ENCODE measurements around the gene GNA12. TPM values are rescaled to one million over a fixed set of nuclear protein-coding genes. Genes with fewer than 3 reads are reported as not detected.

GNA12 gene
- total RNA-seq, 1 donor from 2014 or later, result 54.6 TPM

GRCh38 chr7:2886900-2887299 lies 42.8 kb upstream of the GNA12 start:
- DNase-seq (no peak), ATAC-seq (ENCODE audit: low read depth) (peak; percentile 88)
- Mint-ChIP-seq H3K4me1 (peaks cover 7% of the 10 kb centered on the region), H3K4me3 (no peak overlapping the region), H3K27me3 (no peaks in the 10 kb centered on the region), H3K36me3 (ENCODE audit: low read depth) (no peaks in the 10 kb centered on the region), H3K27ac (no peak overlapping the region), H3K9me3 (no peaks in the 10 kb centered on the region)
- TF ChIP-seq, protein P1, sequence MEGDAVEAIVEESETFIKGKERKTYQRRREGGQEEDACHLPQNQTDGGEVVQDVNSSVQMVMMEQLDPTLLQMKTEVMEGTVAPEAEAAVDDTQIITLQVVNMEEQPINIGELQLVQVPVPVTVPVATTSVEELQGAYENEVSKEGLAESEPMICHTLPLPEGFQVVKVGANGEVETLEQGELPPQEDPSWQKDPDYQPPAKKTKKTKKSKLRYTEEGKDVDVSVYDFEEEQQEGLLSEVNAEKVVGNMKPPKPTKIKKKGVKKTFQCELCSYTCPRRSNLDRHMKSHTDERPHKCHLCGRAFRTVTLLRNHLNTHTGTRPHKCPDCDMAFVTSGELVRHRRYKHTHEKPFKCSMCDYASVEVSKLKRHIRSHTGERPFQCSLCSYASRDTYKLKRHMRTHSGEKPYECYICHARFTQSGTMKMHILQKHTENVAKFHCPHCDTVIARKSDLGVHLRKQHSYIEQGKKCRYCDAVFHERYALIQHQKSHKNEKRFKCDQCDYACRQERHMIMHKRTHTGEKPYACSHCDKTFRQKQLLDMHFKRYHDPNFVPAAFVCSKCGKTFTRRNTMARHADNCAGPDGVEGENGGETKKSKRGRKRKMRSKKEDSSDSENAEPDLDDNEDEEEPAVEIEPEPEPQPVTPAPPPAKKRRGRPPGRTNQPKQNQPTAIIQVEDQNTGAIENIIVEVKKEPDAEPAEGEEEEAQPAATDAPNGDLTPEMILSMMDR (IDR thresholded peaks at IDR 0.05), result no peak
- ChIA-PET POLR2A (no interaction called here), CTCF (interaction anchor here (0.7 to 1.7 kb wide), 6 partner anchors 16 to 787 kb away, joined by 3 to 15 read pairs (median 4); no protein-coding TSS in a partner anchor)
- intact Hi-C loops (cut with micrococcal nuclease), result loop anchor here (1.0 to 5.0 kb wide), 5 partner anchors 157 to 835 kb away; no protein-coding TSS in a partner anchor

- no peak for DNase-seq
- H3K36me3 Mint-ChIP-seq (ENCODE audit: low read depth), result no peaks in the 10 kb centered on the region
- no peaks in the 10 kb centered on the region for H3K9me3 Mint-ChIP-seq
- H3K27ac Mint-ChIP-seq, result no peak overlapping the region
- no peak overlapping the region for H3K4me3 Mint-ChIP-seq
- H3K27me3 Mint-ChIP-seq, result no peaks in the 10 kb centered on the region
- intact Hi-C loops (cut with micrococcal nuclease), result loop anchor here (5.0 kb wide), 1 partner anchor 836 kb away; no protein-coding TSS in a partner anchor
- peaks cover 7% of the 10 kb centered on the region for H3K4me1 Mint-ChIP-seq
- TF ChIP-seq, protein P1 (IDR thresholded peaks at IDR 0.05), result no peak
- ATAC-seq (ENCODE audit: low read depth), result no peak
- ChIA-PET CTCF (interaction anchor here (0.7 to 1.7 kb wide), 6 partner anchors 16 to 787 kb away, joined by 3 to 15 read pairs (median 4); no protein-coding TSS in a partner anchor), POLR2A (no interaction called here)
These were observed 42.3 kb upstream of the GNA12 start for GRCh38 chr7:2886391-2886790.

- ATAC-seq (ENCODE audit: low read depth), result no peak
- no peaks in the 10 kb centered on the region for H3K9me3 Mint-ChIP-seq
- TF ChIP-seq, protein P1 (IDR thresholded peaks at IDR 0.05), result no peak
- H3K4me1 Mint-ChIP-seq, result peaks cover 6% of the 10 kb centered on the region
- ChIA-PET CTCF (no interaction called here), POLR2A (no interaction called here)
- no peak for DNase-seq
- H3K4me3 Mint-ChIP-seq, result no peak overlapping the region
- no peak overlapping the region for H3K27ac Mint-ChIP-seq
- intact Hi-C loops (cut with micrococcal nuclease), result no loop called here
- H3K36me3 Mint-ChIP-seq (ENCODE audit: low read depth), result no peaks in the 10 kb centered on the region
- H3K27me3 Mint-ChIP-seq, result no peaks in the 10 kb centered on the region
These were observed 40.1 kb upstream of the GNA12 start for GRCh38 chr7:2884161-2884560.

DNA sequence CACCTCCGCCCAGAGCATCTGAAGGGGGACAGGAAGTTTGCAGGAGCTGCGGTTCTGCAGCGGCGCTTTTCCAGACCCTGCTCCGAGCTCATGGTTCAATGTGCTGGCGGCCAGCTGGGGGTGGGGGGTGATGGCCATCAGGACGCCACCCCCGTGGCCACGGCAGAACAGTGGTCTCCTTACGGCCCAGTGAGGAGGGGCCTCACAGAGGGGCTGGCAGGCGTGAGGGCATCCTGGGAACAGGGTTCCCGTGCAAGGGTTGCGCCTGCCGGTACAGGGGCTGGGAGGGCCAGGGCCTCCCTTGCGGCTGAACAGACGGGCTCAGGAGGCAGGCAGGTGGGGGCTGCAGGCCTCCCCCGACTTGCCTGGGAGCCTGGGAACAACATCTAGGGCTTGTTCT lies 39.0 kb upstream of the GNA12 start:
- Mint-ChIP-seq H3K4me1 (peaks cover 15% of the 10 kb centered on the region), H3K27me3 (no peaks in the 10 kb centered on the region), H3K27ac (no peak overlapping the region), H3K36me3 (ENCODE audit: low read depth) (no peaks in the 10 kb centered on the region), H3K4me3 (no peak overlapping the region), H3K9me3 (no peaks in the 10 kb centered on the region)
- TF ChIP-seq, protein P1 (IDR thresholded peaks at IDR 0.05), result no peak
- DNase-seq (no peak), ATAC-seq (ENCODE audit: low read depth) (no peak)
- intact Hi-C loops (cut with micrococcal nuclease), result no loop called here
- ChIA-PET POLR2A (no interaction called here), CTCF (no interaction called here)

GRCh38 chr7:2882111-2882510 lies 38.0 kb upstream of the GNA12 start:
- Mint-ChIP-seq H3K36me3 (ENCODE audit: low read depth) (no peaks in the 10 kb centered on the region), H3K27me3 (no peaks in the 10 kb centered on the region), H3K4me3 (no peak overlapping the region), H3K9me3 (no peaks in the 10 kb centered on the region), H3K4me1 (peaks cover 13% of the 10 kb centered on the region), H3K27ac (no peak overlapping the region)
- DNase-seq, result no peak
- ChIA-PET POLR2A (interaction anchor here (0.6 kb wide), 1 partner anchor 27 kb away, joined by 10 read pairs; no protein-coding TSS in a partner anchor), CTCF (interaction anchor here (0.8 kb wide), 1 partner anchor 273 kb away, joined by 3 read pairs; no protein-coding TSS in a partner anchor)
- intact Hi-C loops (cut with micrococcal nuclease), result no loop called here
- TF ChIP-seq, protein P1 (IDR thresholded peaks at IDR 0.05), result no peak
- ATAC-seq (ENCODE audit: low read depth), result no peak

All from activated B cell treated with CpG ODN at 0.5 μM for 24 hours (primary cell).